RWPE1 (cell line): ENCODE results near the gene MGAT4B.

Source experiments
- CTCF ChIA-PET: fragments of 350-600 bp; sonication (Branson Sonifier 250); formaldehyde crosslinking; extraction: SDS; loops from one replicate; lab custom pipeline; 2021; lab: Yijun Ruan, JAX
- POLR2A ChIA-PET: fragments of 400-600 bp; formaldehyde crosslinking; extraction: SDS; loops from one replicate; lab custom pipeline; 2020; ENCODE audit warnings: antibody characterized with exemption; ENCODE audit not compliant: low non-redundant PET; lab: Yijun Ruan, JAX
- DNase-seq: peaks from one replicate; pipeline ENCODE4 v3.0.0; 2012; ENCODE audit warnings: low spot score
- H3K27ac ChIP-seq: fragments of 450-650 bp; 2 replicates; pipeline ENCODE4 v1.5.1; 2017
- TF ChIP-seq, protein P1 (sequence below): fragments of 450-650 bp; conservative IDR thresholded peaks from 2 replicates; pipeline ENCODE4 v1.5.1; 2017; ENCODE audit warnings: low read depth, mild to moderate bottlenecking

Gene MGAT4B

GRCh38 chr5:179777456-179777855 is 29.2 kb downstream of the MGAT4B start:
- ChIA-PET POLR2A (no interaction called here), CTCF (interaction anchor here (0.7 to 1.5 kb wide), 2 partner anchors 14 to 27 kb away, joined by 3 to 11 read pairs; no protein-coding TSS in a partner anchor)
- DNase-seq: no peak
- TF ChIP-seq, protein P1, sequence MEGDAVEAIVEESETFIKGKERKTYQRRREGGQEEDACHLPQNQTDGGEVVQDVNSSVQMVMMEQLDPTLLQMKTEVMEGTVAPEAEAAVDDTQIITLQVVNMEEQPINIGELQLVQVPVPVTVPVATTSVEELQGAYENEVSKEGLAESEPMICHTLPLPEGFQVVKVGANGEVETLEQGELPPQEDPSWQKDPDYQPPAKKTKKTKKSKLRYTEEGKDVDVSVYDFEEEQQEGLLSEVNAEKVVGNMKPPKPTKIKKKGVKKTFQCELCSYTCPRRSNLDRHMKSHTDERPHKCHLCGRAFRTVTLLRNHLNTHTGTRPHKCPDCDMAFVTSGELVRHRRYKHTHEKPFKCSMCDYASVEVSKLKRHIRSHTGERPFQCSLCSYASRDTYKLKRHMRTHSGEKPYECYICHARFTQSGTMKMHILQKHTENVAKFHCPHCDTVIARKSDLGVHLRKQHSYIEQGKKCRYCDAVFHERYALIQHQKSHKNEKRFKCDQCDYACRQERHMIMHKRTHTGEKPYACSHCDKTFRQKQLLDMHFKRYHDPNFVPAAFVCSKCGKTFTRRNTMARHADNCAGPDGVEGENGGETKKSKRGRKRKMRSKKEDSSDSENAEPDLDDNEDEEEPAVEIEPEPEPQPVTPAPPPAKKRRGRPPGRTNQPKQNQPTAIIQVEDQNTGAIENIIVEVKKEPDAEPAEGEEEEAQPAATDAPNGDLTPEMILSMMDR: no peak
- no peak overlapping the region for H3K27ac ChIP-seq

DNA sequence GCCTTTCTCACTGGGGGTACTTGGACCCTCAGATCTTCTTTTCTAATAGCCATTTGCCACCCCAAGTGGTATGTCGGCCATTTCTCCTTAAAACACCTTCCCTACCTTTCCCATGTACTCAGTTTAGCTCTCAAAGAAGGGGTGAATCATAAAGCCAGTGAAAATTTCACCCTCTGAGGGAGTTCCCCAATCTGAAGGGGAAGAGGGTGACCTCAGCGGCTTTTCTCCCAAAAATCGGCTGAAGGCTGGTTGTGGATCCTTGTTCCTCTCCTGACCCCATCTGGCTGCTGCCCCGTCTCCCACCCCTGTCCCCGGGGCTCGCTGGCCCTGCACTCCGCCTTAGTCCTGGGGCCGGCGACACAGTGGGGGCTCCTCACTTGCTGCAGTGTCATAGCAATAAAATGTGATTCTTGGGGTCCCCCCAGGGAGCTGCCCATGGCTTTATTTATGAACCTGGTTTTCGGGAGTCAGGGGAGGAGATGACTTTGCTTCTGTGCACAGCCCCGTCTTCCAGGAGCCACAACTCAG is 30.2 kb downstream of the MGAT4B start:
- H3K27ac ChIP-seq: no peak overlapping the region
- TF ChIP-seq, protein P1: no peak
- CTCF ChIA-PET: no interaction called here
- no peak for DNase-seq
- POLR2A ChIA-PET: no interaction called here

DNA sequence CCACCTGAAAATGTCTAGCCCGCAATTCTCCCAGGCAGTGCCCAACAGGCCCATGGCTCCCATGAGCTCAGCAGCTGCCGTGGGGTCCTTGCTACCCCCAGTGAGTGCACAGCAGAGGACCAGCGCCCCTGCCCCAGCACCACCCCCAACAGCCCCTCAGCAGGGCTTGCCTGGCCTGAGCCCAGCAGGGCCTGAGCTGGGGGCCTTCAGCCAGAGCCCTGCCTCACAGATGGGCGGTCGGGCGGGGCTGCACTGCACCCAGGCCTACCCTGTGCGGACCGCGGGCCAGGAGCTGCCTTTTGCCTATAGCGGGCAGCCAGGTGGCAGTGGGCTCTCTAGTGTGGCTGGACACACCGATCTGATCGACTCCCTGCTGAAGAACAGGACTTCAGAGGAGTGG is 32.2 kb downstream of the MGAT4B start:
- H3K27ac ChIP-seq: 0 out of 2 replicates have a peak overlapping the region, but pooled peaks have one; percentile 11
- ChIA-PET POLR2A (no interaction called here), CTCF (interaction anchor here (0.6 kb wide), 1 partner anchor 20 kb away, joined by 3 read pairs; the partner anchor contains the start of gene LTC4S)
- no peak for DNase-seq
- TF ChIP-seq, protein P1: no peak

GRCh38 chr5:179773686-179774040 is 33.0 kb downstream of the MGAT4B start:
- POLR2A ChIA-PET: no interaction called here
- TF ChIP-seq, protein P1: no peak
- DNase-seq: no peak
- H3K27ac ChIP-seq: peak overlapping the region; percentile 4; the same call in 1 of the 2 replicates
- CTCF ChIA-PET: interaction anchor here (0.6 to 0.7 kb wide), 2 partner anchors 18 to 20 kb away, joined by 3 to 4 read pairs; partner anchors contain the start of gene LTC4S

GRCh38 chr5:179772351-179772750 is 34.3 kb downstream of the MGAT4B start:
- TF ChIP-seq, protein P1: no peak
- no peak for DNase-seq
- no peak overlapping the region for H3K27ac ChIP-seq
- CTCF ChIA-PET: interaction anchor here (0.6 to 1.1 kb wide), 2 partner anchors 10 to 15 kb away, joined by 4 read pairs; no protein-coding TSS in a partner anchor
- POLR2A ChIA-PET: no interaction called here

DNA sequence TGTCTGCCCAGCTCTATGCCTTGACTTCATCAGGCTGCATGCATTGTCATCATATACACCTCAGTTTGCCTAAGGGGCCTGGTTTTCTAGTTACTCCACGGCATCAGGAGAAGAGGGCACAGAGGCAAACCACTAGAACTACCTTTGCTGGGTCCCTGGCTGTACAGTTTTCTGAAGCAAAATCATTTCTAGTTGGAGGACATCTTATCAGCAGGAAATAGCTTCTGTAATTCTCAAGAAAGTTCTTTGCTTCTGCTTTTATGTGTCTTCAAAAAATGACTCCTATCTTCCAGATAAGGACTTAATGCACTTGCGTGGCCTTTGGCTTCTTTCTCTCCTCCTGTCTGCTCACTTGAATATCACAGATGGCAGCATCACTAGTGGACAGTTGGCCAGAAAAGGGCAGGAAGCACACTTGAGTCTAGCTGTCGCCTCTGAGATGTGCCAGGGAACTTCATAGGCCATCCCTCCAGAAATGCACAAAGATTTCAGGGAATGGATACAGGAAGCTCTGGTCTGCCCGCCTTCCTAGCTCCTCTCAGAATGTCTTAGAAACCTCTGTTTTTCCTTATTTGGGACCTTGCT is 35.3 kb downstream of the MGAT4B start:
- CTCF ChIA-PET: interaction anchor here (1.1 kb wide), 1 partner anchor 9 kb away, joined by 4 read pairs; no protein-coding TSS in a partner anchor
- POLR2A ChIA-PET: no interaction called here
- no peak for DNase-seq
- TF ChIP-seq, protein P1: no peak
- no peak overlapping the region for H3K27ac ChIP-seq
